GM21528 (cell line): ENCODE measurements around the gene LYPD5.

Experiments used
- ATAC-seq: cut with Tn5 transposase; IDR thresholded peaks from one replicate; pipeline ENCODE4 v1.9.1; 2021; ENCODE audit warnings: mild to moderate bottlenecking, moderate library complexity; ENCODE audit not compliant: unreplicated experiment, low FRiP score

Gene LYPD5

GRCh38 chr19:43755256-43755801 lies 46.9 kb downstream of the LYPD5 start:
- peak; percentile 22 for ATAC-seq

GRCh38 chr19:43754503-43755255 lies 47.6 kb downstream of the LYPD5 start, which contains the start of gene SMG9:
SMG9 (minus strand) TSS chr19:43754962; CDS start chr19:43750741, 4,221 bp downstream.
- ATAC-seq: peak; percentile 54

- no peak for ATAC-seq
These were observed 48.1 kb downstream of the LYPD5 start for GRCh38 chr19:43754253-43754502.

GRCh38 chr19:43752287-43752875 lies 49.9 kb downstream of the LYPD5 start:
- ATAC-seq: no peak

DNA sequence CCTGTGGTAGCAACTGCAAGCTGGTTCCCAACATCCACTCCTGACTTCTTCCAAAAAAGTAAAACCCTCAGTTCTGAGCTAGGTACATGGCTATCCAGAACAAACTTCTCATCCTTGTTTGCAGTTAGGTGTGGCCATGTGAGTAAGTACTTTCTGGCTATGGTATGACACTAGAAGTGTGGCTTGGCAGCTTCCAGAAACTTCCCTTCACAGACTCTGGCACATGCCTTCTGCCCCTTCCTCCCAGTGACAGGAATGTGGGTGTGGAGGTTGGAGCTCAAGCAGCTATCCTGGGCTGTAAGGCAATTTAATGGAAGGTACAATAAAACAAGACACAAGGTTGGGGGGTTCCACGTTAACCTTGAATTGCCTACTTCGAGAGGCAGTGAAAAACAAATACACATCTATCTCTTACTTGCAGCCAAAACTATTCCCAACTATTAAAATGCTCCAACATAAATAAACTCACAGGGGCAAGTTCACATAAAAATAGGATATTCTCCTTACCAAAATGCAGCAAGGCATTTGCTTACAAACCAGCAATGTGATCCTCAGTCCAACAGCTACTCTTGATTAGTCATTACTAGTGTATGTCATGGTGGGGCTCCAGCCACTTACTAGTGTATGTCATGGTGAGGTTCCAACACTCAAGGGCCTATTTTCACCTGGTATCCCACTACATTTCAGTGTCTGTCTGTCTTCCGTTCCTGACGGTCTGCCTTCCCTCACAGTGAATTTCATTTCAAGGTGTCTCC lies 50.6 kb downstream of the LYPD5 start:
- ATAC-seq: no peak

GRCh38 chr19:43749898-43750297 lies 52.3 kb downstream of the LYPD5 start:
- ATAC-seq: no peak

DNA sequence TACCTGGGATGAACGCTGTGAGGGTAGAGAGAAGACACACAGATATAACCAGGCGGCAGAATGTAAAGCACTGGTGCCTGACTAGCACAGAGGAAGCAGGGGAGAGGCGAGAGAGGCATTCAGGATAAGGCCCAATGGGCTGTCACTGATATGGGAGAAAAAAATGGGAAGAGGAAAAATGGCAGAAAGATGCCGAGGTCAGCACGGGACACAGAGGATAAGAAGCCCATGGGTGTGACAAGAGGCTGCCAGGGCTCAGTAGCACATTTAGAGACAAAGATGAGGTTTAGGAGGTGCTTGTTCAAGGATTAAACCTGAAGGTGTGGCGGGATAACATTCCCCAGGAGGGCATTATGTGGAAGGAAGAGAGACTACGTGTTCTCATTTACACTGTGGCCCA lies 53.1 kb downstream of the LYPD5 start:
- ATAC-seq: no peak

DNA sequence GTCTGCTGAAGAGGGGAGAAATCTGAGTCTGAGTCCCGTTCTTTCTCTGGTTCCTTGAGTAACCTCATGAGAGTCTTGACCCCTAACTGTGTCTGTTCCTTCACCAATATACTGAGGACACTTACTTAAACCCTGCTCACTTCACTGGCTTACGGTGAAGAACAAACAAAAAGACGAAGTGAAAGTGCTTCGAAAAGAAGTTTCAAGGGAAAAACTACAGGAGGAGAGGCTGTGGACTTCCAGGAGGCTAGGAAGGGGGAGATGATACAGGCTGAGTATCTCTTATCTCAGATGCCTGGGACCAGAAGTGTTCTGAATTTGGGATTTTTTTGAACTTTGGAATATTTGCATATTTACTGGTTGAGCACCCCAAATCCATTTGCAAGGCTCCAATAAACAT lies 53.6 kb downstream of the LYPD5 start:
- ATAC-seq: no peak

DNA sequence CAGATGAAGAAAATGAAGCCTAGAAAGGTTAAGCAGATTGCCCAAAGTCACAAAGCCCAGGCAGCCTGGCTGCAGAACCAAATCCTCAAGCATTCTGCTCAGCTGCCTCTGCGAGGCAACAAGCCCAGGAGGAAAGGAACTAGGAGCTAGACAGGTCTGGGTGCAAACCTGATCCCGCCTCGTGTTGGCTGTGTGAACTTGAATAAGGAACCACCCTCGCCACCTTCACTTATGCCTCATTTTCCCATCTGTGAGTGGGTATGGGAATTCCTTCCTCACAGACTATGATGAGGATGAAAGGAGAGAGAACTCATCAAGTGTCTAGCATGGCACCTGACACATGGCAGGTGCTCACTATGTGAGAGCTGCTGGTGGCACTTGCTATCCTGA lies 54.0 kb downstream of the LYPD5 start:
- no peak for ATAC-seq

GRCh38 chr19:43747557-43748204 lies 54.6 kb downstream of the LYPD5 start:
- no peak for ATAC-seq
